Measurements from ENCODE around the gene TP63. TPM values are rescaled to one million over a fixed set of nuclear protein-coding genes. Genes with fewer than 3 reads are reported as not detected.

The TP63 gene
- total RNA-seq, 4 donors from 2014 or later = 0.27 TPM; not detected in 3

- Histone ChIP-seq H3K36me3 (no peaks in the 10 kb centered on the region), H3K4me1 (no peaks in the 10 kb centered on the region), H3K27me3 (no peaks in the 10 kb centered on the region), H3K9me3 (no peaks in the 10 kb centered on the region), H3K4me3 (no peak overlapping the region), H3K27ac (no peak overlapping the region)
- no peak for DNase-seq
- no peak for TF ChIP-seq POLR2A (IDR thresholded peaks at IDR 0.05)
Observed at GRCh38 chr3:189636048-189636447, 4.9 kb downstream of the TP63 start.

- no peak for DNase-seq
- Histone ChIP-seq H3K4me1 (no peaks in the 10 kb centered on the region), H3K9me3 (no peaks in the 10 kb centered on the region), H3K27ac (no peak overlapping the region), H3K36me3 (no peaks in the 10 kb centered on the region), H3K4me3 (no peak overlapping the region), H3K27me3 (no peaks in the 10 kb centered on the region)
- TF ChIP-seq CTCF (IDR thresholded peaks at IDR 0.05) (no peak), POLR2A (IDR thresholded peaks at IDR 0.05) (no peak)
Observed at GRCh38 chr3:189637750-189638149, 6.6 kb downstream of the TP63 start.

- H3K4me3 ChIP-seq = no peak overlapping the region
- no peak for TF ChIP-seq CTCF (IDR thresholded peaks at IDR 0.05)
- H3K36me3 ChIP-seq = no peaks in the 10 kb centered on the region
- no peak for DNase-seq
- H3K4me1 ChIP-seq = no peaks in the 10 kb centered on the region
- H3K27me3 ChIP-seq = no peaks in the 10 kb centered on the region
- H3K9me3 ChIP-seq = no peaks in the 10 kb centered on the region
- no peak overlapping the region for H3K27ac ChIP-seq
Observed at GRCh38 chr3:189638276-189639031, 7.3 kb downstream of the TP63 start.

GRCh38 chr3:189641776-189642175 lies 10.6 kb downstream of the TP63 start:
- Histone ChIP-seq H3K4me3 (no peak overlapping the region), H3K27ac (no peak overlapping the region), H3K36me3 (no peaks in the 10 kb centered on the region), H3K27me3 (no peaks in the 10 kb centered on the region), H3K9me3 (no peaks in the 10 kb centered on the region), H3K4me1 (no peaks in the 10 kb centered on the region)
- TF ChIP-seq CTCF (IDR thresholded peaks at IDR 0.05) = no peak
- no peak for TF ChIP-seq POLR2A (IDR thresholded peaks at IDR 0.05)
- DNase-seq = no peak

GRCh38 chr3:189646853-189647542 lies 15.8 kb downstream of the TP63 start:
- Histone ChIP-seq H3K4me3 (no peak overlapping the region), H3K27me3 (no peaks in the 10 kb centered on the region), H3K36me3 (no peaks in the 10 kb centered on the region), H3K27ac (no peak overlapping the region), H3K9me3 (no peaks in the 10 kb centered on the region), H3K4me1 (no peaks in the 10 kb centered on the region)
- TF ChIP-seq CTCF (IDR thresholded peaks at IDR 0.05) (no peak), POLR2A (IDR thresholded peaks at IDR 0.05) (no peak)
- no peak for DNase-seq

GRCh38 chr3:189652042-189652441 lies 20.9 kb downstream of the TP63 start:
- Histone ChIP-seq H3K9me3 (no peaks in the 10 kb centered on the region), H3K36me3 (no peaks in the 10 kb centered on the region), H3K27ac (no peak overlapping the region), H3K4me3 (no peak overlapping the region), H3K27me3 (no peaks in the 10 kb centered on the region), H3K4me1 (no peaks in the 10 kb centered on the region)
- TF ChIP-seq CTCF (IDR thresholded peaks at IDR 0.05) = peak in 1 of 6 experiments; percentile 3
- TF ChIP-seq POLR2A (IDR thresholded peaks at IDR 0.05) = no peak
- no peak for DNase-seq

Data from Peyer's patch (tissue), 4 donors.